BLaER1 (cell line): Measurements from ENCODE around the gene CCL18.

Experiments used
- H3K27ac ChIP-seq: shearing (Covaris generic); formaldehyde crosslinking; 2 replicates; pipeline ENCODE4 v1.8.1; 2022
- H3K27me3 ChIP-seq: shearing (Covaris generic); formaldehyde crosslinking; 2 replicates; pipeline ENCODE4 v1.8.1; 2022
- H3K36me3 ChIP-seq: shearing (Covaris generic); formaldehyde crosslinking; 2 replicates; pipeline ENCODE4 v1.8.1; 2022
- H3K4me1 ChIP-seq: shearing (Covaris generic); formaldehyde crosslinking; 2 replicates; pipeline ENCODE4 v1.8.1; 2022
- H3K4me2 ChIP-seq: shearing (Covaris generic); formaldehyde crosslinking; 2 replicates; pipeline ENCODE4 v1.8.1; 2022
- H3K4me3 ChIP-seq: shearing (Covaris generic); formaldehyde crosslinking; 2 replicates; pipeline ENCODE4 v1.8.1; 2022
- H3K9ac ChIP-seq: shearing (Covaris generic); formaldehyde crosslinking; 2 replicates; pipeline ENCODE4 v1.8.1; 2022
- H3K9me3 ChIP-seq: shearing (Covaris generic); formaldehyde crosslinking; 2 replicates; pipeline ENCODE4 v1.8.1; 2022
- H4K20me1 ChIP-seq: shearing (Covaris generic); formaldehyde crosslinking; 2 replicates; pipeline ENCODE4 v1.8.1; 2022
- Cebpa-rat ChIP-seq: shearing (Covaris generic); IDR thresholded peaks from 2 replicates; pipeline ENCODE4 v1.8.1; 2022

Gene CCL18

DNA sequence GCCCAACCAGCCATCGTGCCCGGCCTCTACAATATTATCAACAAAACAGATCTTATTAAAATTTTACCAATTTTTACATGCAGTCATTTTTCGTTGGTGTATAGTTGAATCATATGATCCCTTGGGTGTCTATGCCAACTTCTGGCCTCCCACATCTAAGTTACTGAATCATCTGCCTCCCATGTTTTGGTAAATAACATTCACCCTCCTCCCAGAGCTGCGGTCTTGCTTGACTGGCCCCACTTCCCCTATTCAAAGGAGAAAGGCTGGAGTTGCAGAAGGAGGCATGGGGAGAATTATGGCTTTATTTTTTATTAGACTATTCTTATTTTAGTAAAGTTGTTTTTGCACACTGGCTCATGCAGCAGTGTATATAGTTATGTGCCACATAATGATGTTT is 27.8 kb upstream of the CCL18 start:
- Histone ChIP-seq H3K4me3 (no peak overlapping the region), H3K27ac (no peak overlapping the region), H3K4me2 (no peak overlapping the region), H4K20me1 (no peaks in the 10 kb centered on the region), H3K27me3 (no peaks in the 10 kb centered on the region), H3K9me3 (no peaks in the 10 kb centered on the region), H3K9ac (no peak overlapping the region), H3K4me1 (peaks cover 21% of the 10 kb centered on the region), H3K36me3 (no peaks in the 10 kb centered on the region)
- no peak for TF ChIP-seq Cebpa-rat

DNA sequence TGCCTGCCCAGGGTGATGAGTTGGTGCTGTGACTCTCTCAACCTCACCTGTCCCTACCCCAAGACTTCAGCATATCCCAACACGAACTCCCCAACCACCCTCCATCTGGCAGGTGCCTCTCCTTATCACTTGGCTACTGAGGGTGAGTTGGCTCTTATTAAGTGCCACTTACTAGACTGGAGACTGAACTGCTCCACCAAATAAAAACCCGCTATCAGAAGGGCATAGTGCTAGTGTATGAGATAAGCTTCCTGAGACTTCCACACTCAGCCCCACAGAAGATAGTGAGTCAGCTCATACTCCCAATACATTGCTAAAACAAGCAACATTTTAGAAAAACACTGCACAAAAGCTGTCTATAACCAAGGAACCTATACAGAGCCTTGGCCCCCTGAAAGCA is 16.0 kb upstream of the CCL18 start:
- Histone ChIP-seq H3K9me3 (peaks cover 52% of the 10 kb centered on the region), H3K4me1 (no peaks in the 10 kb centered on the region), H3K9ac (no peak overlapping the region), H3K36me3 (no peaks in the 10 kb centered on the region), H3K27me3 (no peaks in the 10 kb centered on the region), H3K4me2 (no peak overlapping the region), H4K20me1 (no peaks in the 10 kb centered on the region), H3K4me3 (no peak overlapping the region), H3K27ac (no peak overlapping the region)
- TF ChIP-seq Cebpa-rat: no peak

DNA sequence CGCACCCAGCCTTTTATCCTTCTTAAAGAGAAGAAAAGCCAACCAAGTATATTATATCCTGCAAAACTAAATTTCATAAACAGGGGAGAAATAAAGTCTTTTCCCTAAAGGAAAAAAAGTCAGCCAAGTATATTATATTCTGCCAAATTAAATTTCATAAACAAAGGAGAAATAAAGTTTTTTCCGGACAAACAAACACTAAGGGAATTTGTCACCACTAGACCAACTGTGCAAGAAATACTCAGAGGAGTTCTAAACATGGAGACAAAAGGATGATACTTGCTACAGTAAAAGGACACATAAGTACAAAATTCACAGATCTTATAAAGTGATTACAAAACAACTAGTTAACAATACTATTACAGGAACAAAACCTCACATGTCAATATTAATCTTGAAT is 14.4 kb upstream of the CCL18 start:
- H3K4me2 ChIP-seq: no peak overlapping the region
- no peak for TF ChIP-seq Cebpa-rat
- no peaks in the 10 kb centered on the region for H3K27me3 ChIP-seq
- H3K27ac ChIP-seq: no peak overlapping the region
- H3K4me3 ChIP-seq: no peak overlapping the region
- peaks cover 52% of the 10 kb centered on the region for H3K9me3 ChIP-seq
- H3K9ac ChIP-seq: no peak overlapping the region
- H3K4me1 ChIP-seq: no peaks in the 10 kb centered on the region
- no peaks in the 10 kb centered on the region for H4K20me1 ChIP-seq
- H3K36me3 ChIP-seq: no peaks in the 10 kb centered on the region

DNA sequence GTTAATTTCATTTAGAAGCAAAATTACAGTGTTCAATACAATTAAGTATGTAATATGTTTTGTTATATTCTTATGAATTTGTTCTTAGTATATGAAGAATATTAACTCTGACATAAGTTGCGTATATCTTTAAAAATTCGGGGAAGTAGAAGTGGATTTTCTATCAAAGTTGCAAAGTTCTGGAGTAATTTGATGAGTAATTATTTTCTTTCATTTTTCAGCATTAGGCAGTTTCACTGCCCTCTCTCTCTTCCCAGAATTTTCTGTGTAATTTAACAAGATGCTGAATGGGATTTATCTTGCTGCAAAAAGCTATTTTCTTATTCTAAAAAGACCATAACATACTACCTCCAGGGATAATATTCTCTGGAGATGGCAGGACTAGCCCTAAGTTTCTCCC is 8.9 kb upstream of the CCL18 start:
- no peak for TF ChIP-seq Cebpa-rat
- H3K4me3 ChIP-seq: no peak overlapping the region
- H3K27ac ChIP-seq: no peak overlapping the region
- H3K27me3 ChIP-seq: no peaks in the 10 kb centered on the region
- H3K9me3 ChIP-seq: peaks cover 9% of the 10 kb centered on the region
- H4K20me1 ChIP-seq: no peaks in the 10 kb centered on the region
- H3K9ac ChIP-seq: no peak overlapping the region
- H3K36me3 ChIP-seq: no peaks in the 10 kb centered on the region
- no peak overlapping the region for H3K4me2 ChIP-seq
- H3K4me1 ChIP-seq: no peaks in the 10 kb centered on the region

DNA sequence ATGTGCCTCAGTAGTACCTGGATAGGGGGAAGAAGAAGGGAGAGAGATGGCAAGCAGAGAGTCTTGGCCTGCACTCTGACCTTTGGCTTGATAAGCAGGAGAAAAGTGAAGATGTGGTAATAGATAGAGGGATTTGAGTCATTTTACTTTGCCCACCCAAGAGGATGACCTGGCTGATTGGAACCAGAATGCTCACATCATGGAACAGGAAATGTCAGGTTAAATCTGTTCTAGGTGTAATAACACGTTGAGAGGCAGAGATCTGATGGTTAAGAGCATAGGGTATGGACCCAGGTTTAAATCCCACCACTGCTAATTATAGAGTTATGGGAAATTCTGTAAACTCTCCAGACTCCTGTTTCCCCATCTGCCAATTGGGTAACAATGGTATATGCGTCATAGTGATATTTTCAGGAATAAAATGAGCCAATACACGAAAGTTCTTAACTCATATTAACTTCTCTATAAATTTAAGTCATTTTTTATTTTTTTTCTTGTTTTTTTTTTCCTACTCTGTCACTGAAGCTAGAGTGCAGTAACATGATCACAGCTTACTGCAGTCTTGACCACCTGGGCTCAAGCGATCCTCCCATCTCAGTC is 8.1 kb upstream of the CCL18 start:
- no peaks in the 10 kb centered on the region for H3K36me3 ChIP-seq
- TF ChIP-seq Cebpa-rat: no peak
- no peak overlapping the region for H3K27ac ChIP-seq
- H3K4me2 ChIP-seq: no peak overlapping the region
- no peak overlapping the region for H3K4me3 ChIP-seq
- no peaks in the 10 kb centered on the region for H3K4me1 ChIP-seq
- no peaks in the 10 kb centered on the region for H3K27me3 ChIP-seq
- peaks cover under 1% of the 10 kb centered on the region; the same call in 1 of the 2 replicates for H3K9me3 ChIP-seq
- no peak overlapping the region for H3K9ac ChIP-seq
- H4K20me1 ChIP-seq: no peaks in the 10 kb centered on the region

DNA sequence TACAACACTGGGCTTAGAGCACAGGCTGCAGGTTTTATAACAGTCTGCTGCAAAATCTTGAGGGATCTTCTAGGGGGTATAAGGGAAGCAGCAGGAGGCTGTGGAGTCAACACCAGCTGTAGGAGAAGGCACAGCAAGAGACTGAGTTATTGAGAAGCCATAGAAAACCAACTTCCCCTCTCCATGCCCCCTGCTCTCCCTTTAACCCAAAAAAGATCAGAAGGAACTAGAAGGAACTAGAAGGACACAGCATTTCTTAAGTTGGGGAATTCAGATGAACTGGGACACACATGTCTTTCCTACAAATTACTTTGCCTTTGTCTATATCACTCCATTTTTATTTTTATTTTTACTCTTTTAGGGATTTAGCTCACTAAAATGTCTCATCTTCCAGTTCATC is 6.2 kb upstream of the CCL18 start:
- no peak overlapping the region for H3K4me2 ChIP-seq
- no peak for TF ChIP-seq Cebpa-rat

DNA sequence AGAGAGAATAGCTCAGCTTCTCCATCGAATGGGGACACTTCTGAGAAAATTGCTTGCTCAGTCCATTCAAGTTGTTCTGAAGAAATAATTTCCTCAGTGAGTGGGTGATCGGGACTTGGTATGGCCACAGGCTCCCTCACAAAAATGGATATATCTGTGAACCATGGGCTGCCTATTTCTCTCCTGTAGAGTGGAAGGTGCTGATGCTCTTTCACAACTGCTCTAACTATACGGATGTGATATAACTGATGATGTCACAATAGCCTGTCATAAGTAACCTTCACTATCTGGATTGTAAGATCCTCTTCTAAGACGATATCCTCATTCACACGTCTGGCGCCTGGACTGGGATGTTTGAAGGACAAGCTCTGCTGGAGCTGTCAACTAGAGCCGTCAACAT is 4.7 kb upstream of the CCL18 start:
- no peaks in the 10 kb centered on the region for H3K36me3 ChIP-seq
- no peak for TF ChIP-seq Cebpa-rat
- no peaks in the 10 kb centered on the region for H4K20me1 ChIP-seq
- H3K9me3 ChIP-seq: 0 out of 2 replicates have a peak, but pooled peaks cover 3% of the 10 kb centered on the region
- no peak overlapping the region for H3K27ac ChIP-seq
- no peak overlapping the region for H3K4me2 ChIP-seq
- H3K4me3 ChIP-seq: no peak overlapping the region
- no peaks in the 10 kb centered on the region for H3K27me3 ChIP-seq
- peaks cover 8% of the 10 kb centered on the region; the same call in 1 of the 2 replicates for H3K4me1 ChIP-seq
- no peak overlapping the region for H3K9ac ChIP-seq

More for the DNA sequence above, 6.2 kb upstream of the CCL18 start:
- H3K27me3 ChIP-seq: no peaks in the 10 kb centered on the region
- H3K4me1 ChIP-seq: no peaks in the 10 kb centered on the region
- H3K27ac ChIP-seq: no peak overlapping the region
- H3K36me3 ChIP-seq: no peaks in the 10 kb centered on the region
- H4K20me1 ChIP-seq: no peaks in the 10 kb centered on the region
- H3K4me3 ChIP-seq: no peak overlapping the region
- H3K9ac ChIP-seq: no peak overlapping the region
- no peaks in the 10 kb centered on the region for H3K9me3 ChIP-seq

DNA sequence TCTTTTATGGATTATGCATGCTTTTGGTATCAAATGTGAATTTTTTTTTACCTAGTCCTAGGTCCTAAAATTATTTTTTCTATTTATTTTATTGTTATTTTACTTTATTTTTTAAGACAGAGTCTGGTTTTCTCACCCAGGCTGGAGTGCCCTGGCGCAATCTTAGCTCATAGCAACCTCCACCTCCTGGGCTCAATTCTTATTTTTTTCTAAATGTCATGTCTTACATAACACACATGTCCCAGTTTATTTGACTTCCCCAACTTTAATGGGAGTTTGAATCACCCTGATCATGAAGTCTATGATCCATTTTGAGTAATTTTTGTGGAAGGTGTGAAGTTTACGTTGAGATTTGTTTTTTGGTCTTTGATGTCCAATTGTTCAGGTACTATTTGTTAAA is 3.3 kb upstream of the CCL18 start:
- Histone ChIP-seq H3K4me2 (no peak overlapping the region), H3K36me3 (no peaks in the 10 kb centered on the region)

DNA sequence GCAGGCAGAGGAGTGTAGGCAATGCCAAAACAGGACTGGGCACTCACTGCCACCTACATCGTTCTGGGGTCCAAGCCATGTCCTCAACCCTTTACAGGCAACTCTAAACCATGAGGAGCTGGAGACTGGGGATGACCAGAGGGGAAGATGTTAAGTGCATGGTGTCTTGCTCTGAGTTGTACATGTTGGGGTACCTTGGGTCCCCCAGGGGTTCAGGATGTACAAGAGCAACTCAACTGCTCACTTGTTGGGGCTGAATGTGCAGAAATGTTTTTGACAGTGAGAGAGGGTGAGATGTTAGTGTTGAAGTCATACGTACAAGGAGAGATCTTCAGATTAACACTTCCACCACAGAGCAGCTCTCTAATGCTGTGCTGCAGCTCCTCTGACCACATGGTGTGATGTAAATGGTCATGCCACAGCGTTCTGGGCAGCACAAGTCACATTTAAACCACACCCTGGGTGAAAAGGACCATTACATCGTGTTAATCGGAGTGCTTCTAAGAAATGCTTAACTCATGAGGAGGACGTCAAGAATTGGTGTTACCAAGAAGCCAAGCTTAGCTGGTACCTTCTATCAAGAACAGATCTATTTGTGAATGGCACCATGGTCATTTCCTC is 2.4 kb downstream of the CCL18 start:
- TF ChIP-seq Cebpa-rat: no peak
- Histone ChIP-seq H3K4me1 (peaks cover 8% of the 10 kb centered on the region; the same call in 1 of the 2 replicates), H4K20me1 (no peaks in the 10 kb centered on the region), H3K27me3 (no peaks in the 10 kb centered on the region), H3K9ac (no peak overlapping the region), H3K27ac (no peak overlapping the region), H3K4me2 (no peak overlapping the region), H3K9me3 (0 out of 2 replicates have a peak, but pooled peaks cover 3% of the 10 kb centered on the region), H3K36me3 (no peaks in the 10 kb centered on the region), H3K4me3 (no peak overlapping the region)

More for the DNA sequence above, 3.3 kb upstream of the CCL18 start:
- TF ChIP-seq Cebpa-rat: no peak
- Histone ChIP-seq H3K27ac (no peak overlapping the region), H3K4me1 (peaks cover 8% of the 10 kb centered on the region; the same call in 1 of the 2 replicates), H4K20me1 (no peaks in the 10 kb centered on the region), H3K4me3 (no peak overlapping the region), H3K27me3 (no peaks in the 10 kb centered on the region), H3K9me3 (0 out of 2 replicates have a peak, but pooled peaks cover 3% of the 10 kb centered on the region), H3K9ac (no peak overlapping the region)

DNA sequence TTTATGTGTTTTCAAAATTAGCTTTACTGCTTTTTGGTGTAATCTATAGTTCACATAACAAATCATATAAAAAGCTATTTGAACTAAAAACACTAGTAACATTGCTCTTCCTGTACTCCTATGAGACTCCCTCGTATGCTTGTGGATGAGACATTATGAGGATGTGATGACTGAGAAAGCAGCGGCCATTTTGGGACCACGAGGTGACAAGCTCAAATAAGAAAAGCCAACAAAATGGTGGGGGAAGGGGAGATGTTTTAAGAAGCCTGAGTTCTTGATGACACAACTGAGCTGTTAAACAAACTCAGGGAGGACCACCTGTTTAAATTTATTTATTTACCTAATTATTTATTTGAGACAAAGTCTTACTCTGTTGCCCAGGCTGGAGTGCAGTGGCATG is 4.5 kb downstream of the CCL18 start:
- H3K4me1 ChIP-seq: peaks cover 7% of the 10 kb centered on the region; the same call in 1 of the 2 replicates
- 0 out of 2 replicates have a peak, but pooled peaks cover 3% of the 10 kb centered on the region for H3K9me3 ChIP-seq
- H3K9ac ChIP-seq: no peak overlapping the region
- no peaks in the 10 kb centered on the region for H3K36me3 ChIP-seq
- no peaks in the 10 kb centered on the region for H3K27me3 ChIP-seq
- H3K27ac ChIP-seq: no peak overlapping the region
- H4K20me1 ChIP-seq: no peaks in the 10 kb centered on the region
- TF ChIP-seq Cebpa-rat: no peak
- no peak overlapping the region for H3K4me3 ChIP-seq
- no peak overlapping the region for H3K4me2 ChIP-seq
